HL-60 (cell line): ENCODE measurements around the gene XIRP1.
A peak's percentile ranks its signal among the peaks of the same experiment; 100 is the strongest.

Source experiments
- DNase-seq, 2 experiments: peaks; one replicate each; pipeline ENCODE4 v3.0.0-alpha.2; 2010 to 2020; ENCODE audit warnings: low read depth in 1 of 2, low spot score in 1 of 2
- H3K27ac ChIP-seq: fragments of 250-450 bp; sonication (Bioruptor Pico); replicated peaks from 2 replicates; pipeline ENCODE4 v1.5.1; 2020; ENCODE audit warnings: mild to moderate bottlenecking, moderate library complexity
- H3K27me3 ChIP-seq: fragments of 250-450 bp; sonication (Bioruptor Pico); 2 replicates; pipeline ENCODE4 v1.5.1; 2021; ENCODE audit warnings: mild to moderate bottlenecking, moderate library complexity; ENCODE audit not compliant: insufficient read depth, poor library complexity, severe bottlenecking
- H3K4me3 ChIP-seq: replicated peaks from 2 replicates; pipeline ENCODE4 v1.5.1; 2011; ENCODE audit warnings: mild to moderate bottlenecking, control low read depth, low read length; ENCODE audit not compliant: insufficient read depth
- CTCF ChIP-seq: IDR thresholded peaks from one replicate; pipeline ENCODE4 v1.5.1; 2011; ENCODE audit warnings: low read length, control low read depth, inconsistent platforms; ENCODE audit not compliant: insufficient read depth
- GABPA ChIP-seq: IDR thresholded peaks from 2 replicates; pipeline ENCODE4 v1.6.1; 2012; ENCODE audit warnings: low read depth
- POLR2AphosphoS5 ChIP-seq: IDR thresholded peaks from 2 replicates; pipeline ENCODE4 v1.6.1; 2012; ENCODE audit warnings: low read depth
- REST ChIP-seq: IDR thresholded peaks from 2 replicates; pipeline ENCODE4 v1.6.1; 2012; ENCODE audit warnings: low read depth; ENCODE audit not compliant: insufficient replicate concordance
- SPI1 ChIP-seq: IDR thresholded peaks from 2 replicates; pipeline ENCODE4 v1.6.1; 2012; ENCODE audit warnings: low read depth, mild to moderate bottlenecking, borderline replicate concordance
- long read RNA-seq: library from polyadenylated mRNA; unstranded; transcript quantifications from one replicate; pipeline ENCODE4 v2.0.0, GENCODE V29; 2020

XIRP1 gene
- long read RNA-seq: 0 reads

GRCh38 chr3:39192490-39193092 lies at the start of gene XIRP1:
Gene XIRP1, minus strand, starts transcription at chr3:39192595. Its CDS starts 3,150 bp downstream, at chr3:39189445.
- DNase-seq: no peak
- Histone ChIP-seq H3K27me3 (no peaks in the 10 kb centered on the region), H3K4me3 (no peak within 1 kb of the TSS), H3K27ac (no peak within 1 kb of the TSS)
- no peak for TF ChIP-seq REST
- no peak for TF ChIP-seq GABPA
- TF ChIP-seq POLR2AphosphoS5: no peak
- no peak for TF ChIP-seq SPI1
- TF ChIP-seq CTCF: no peak

DNA sequence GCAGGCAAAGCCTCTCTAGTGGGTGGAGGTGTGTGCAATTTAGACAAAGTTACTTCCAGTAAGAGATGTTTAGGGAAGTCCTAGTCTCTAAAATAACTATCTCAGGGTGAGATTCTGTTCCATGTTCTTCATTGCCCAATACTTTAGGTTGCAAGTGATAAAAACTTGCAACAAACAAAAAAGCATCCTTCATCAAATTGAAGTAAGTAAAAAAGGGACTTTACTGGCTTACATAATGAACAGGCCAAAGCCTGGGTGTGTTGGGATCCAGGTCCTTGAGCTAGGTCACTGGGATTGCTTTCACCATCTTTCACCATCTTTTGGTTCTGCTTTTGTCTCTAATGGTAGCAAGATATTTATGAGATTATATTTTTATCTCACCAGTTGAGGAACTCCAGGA lies 49.2 kb upstream of the XIRP1 start:
- Histone ChIP-seq H3K27ac (peak overlapping the region; percentile 21; the same call in 1 of the 2 replicates), H3K4me3 (no peak overlapping the region), H3K27me3 (no peaks in the 10 kb centered on the region)
- TF ChIP-seq POLR2AphosphoS5 (no peak), REST (no peak), CTCF (no peak), GABPA (no peak), SPI1 (peak; percentile 30; the same call in 1 of the 2 replicates)
- DNase-seq: peak in 1 of 2 experiments; percentile 58

DNA sequence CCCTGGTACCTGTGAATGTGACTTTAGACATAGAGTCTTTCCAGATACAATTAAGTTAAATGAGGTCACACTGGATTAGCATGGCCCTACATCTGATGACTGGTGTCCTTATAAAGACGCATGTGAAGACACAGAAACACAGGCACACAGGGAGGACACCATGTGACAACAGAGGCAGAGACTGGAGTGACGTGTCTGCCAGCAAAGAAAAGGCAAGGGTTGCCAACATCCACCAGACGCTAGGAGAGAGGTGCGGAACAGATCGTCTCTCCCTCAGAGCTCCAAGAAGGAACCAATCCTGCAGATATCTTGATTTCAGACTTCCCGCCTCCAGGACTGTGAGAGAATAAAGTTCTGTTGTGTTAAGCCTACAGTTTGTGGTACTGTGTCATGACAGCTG lies 44.6 kb upstream of the XIRP1 start:
- no peaks in the 10 kb centered on the region for H3K27me3 ChIP-seq
- no peak overlapping the region for H3K27ac ChIP-seq
- no peak overlapping the region for H3K4me3 ChIP-seq
- DNase-seq: no peak
- TF ChIP-seq CTCF (no peak), POLR2AphosphoS5 (no peak), REST (no peak), SPI1 (no peak), GABPA (no peak)
